Activated T-cell treated with anti-CD3 and anti-CD28 coated beads, Interleukin-2, amount 50 U/mL, for 72 hours (primary cell): ENCODE data around the gene POLR3E. TPM values are rescaled to one million over a fixed set of nuclear protein-coding genes. Genes with fewer than 3 reads are reported as not detected.

Experiments
- ATAC-seq, 2 donors: fragments of 150-1000 bp; cut with Tn5 transposase; replicated peaks in 1 of 2; 2 replicates each; pipeline ENCODE4 v1.10.0; 2021; ENCODE audit warnings: moderate library complexity in 2 of 2, mild to moderate bottlenecking in 1 of 2
- DNase-seq, 2 donors: peaks; one replicate each; pipeline ENCODE4 v3.0.0; 2021 to 2022; ENCODE audit warnings: mixed read lengths in 1 of 2
- H3K27ac Mint-ChIP-seq: one replicate; pipeline ENCODE4 v1.8.0; 2022; ENCODE audit warnings: mild to moderate bottlenecking, moderate library complexity, mixed read lengths
- H3K27me3 Mint-ChIP-seq: one replicate; pipeline ENCODE4 v1.8.0; 2022; ENCODE audit warnings: low read depth, mixed read lengths
- H3K36me3 Mint-ChIP-seq, 2 donors: one replicate each; pipeline ENCODE4 v1.8.0; 2022; ENCODE audit warnings: mixed read lengths in 2 of 2, mild to moderate bottlenecking in 1 of 2; ENCODE audit not compliant: insufficient read depth in 2 of 2
- H3K4me1 Mint-ChIP-seq: one replicate; pipeline ENCODE4 v1.8.0; 2022; ENCODE audit warnings: low read depth, mixed read lengths
- H3K4me3 Mint-ChIP-seq, 2 donors: one replicate each; pipeline ENCODE4 v1.8.0; 2022; ENCODE audit warnings: mild to moderate bottlenecking in 2 of 2, mixed read lengths in 2 of 2, moderate library complexity in 2 of 2
- H3K9me3 Mint-ChIP-seq, 2 donors: one replicate each; pipeline ENCODE4 v1.8.0; 2022; ENCODE audit warnings: mixed read lengths in 2 of 2
- total RNA-seq, 2 donors: library from RNA; stranded (reverse); gene quantifications; one replicate each; pipeline ENCODE4 v1.2.3, GENCODE V29; 2022

The POLR3E gene, protein sequence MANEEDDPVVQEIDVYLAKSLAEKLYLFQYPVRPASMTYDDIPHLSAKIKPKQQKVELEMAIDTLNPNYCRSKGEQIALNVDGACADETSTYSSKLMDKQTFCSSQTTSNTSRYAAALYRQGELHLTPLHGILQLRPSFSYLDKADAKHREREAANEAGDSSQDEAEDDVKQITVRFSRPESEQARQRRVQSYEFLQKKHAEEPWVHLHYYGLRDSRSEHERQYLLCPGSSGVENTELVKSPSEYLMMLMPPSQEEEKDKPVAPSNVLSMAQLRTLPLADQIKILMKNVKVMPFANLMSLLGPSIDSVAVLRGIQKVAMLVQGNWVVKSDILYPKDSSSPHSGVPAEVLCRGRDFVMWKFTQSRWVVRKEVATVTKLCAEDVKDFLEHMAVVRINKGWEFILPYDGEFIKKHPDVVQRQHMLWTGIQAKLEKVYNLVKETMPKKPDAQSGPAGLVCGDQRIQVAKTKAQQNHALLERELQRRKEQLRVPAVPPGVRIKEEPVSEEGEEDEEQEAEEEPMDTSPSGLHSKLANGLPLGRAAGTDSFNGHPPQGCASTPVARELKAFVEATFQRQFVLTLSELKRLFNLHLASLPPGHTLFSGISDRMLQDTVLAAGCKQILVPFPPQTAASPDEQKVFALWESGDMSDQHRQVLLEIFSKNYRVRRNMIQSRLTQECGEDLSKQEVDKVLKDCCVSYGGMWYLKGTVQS
- total RNA-seq: 10 to 100 TPM; 57.5 to 59.5 TPM

DNA sequence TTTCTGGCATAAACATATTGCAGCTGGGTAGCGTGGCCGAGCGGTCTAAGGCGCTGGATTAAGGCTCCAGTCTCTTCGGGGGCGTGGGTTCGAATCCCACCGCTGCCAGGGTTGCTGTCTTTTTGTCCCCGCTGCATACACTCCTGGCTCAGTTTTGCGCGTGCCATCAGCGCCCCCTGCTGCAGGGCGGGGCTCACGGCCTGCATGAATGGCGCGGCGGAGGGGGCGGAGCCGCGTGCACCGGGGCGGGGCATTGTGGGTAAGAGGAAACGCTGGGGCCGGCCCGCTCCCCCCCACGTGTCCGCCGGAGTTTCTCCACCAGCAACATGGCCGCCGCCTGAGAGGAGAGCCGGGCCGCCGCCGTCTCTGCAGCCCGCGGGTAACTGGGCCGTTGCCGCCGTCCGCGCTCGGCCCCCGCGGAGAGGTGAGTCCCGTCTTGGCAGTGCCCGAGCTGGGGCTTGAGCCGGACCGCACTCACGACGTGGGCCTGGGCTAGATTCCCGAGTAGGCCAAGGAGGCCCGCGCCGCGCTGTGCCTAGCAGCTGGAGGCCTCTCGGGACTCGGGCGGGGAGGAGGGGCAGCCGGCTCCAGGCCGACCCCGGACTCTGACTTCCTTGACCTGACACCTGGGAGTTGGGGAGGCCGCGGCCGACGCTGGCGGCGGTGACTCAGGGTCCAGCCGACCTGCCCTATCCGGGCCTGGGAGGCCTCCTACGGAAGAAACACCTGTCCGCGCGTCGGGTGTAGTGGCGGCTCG lies at the start of gene POLR3E:
Gene POLR3E (plus strand): TSS at position 296 of the 757 bp plus-strand sequence. CDS start 5,560 bp downstream, outside the sequence.
- ATAC-seq (peak; percentile 80 to 82), DNase-seq (peak; percentile 99 to 100)
- Mint-ChIP-seq H3K9me3 (no peaks in the 10 kb centered on the region), H3K27ac (peak within 1 kb of the TSS; percentile 99), H3K4me3 (peak within 1 kb of the TSS; percentile 95 to 99), H3K27me3 (no peaks in the 10 kb centered on the region), H3K4me1 (peaks cover 45% of the 10 kb centered on the region), H3K36me3 (peaks cover 6 to 8% of the 10 kb centered on the region in 2 donors)

DNA sequence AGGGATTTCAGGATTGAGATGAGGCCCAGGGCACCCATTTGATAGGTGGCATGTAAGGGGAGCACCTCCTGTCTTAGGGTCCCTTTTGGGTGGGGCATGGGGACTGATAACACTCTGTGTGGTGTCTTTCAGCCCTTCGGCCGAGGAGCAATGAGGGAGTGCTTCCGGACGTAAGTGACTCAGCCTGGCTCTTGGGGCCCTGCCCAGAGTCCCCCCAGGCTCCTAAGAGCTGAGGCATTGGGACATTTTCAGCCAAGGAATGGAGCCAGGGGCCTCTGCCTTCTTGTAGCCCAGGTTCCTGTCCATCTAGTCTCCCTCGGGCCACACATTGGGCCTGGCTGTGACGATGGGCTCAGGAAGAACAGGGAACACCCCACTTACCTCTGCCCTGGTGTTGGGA lies 46.7 kb upstream of the POLR3E start:
- Mint-ChIP-seq H3K36me3 (peaks cover 9 to 28% of the 10 kb centered on the region in 2 donors), H3K27me3 (no peaks in the 10 kb centered on the region), H3K4me3 (no peak overlapping the region), H3K27ac (no peak overlapping the region), H3K4me1 (peaks cover 6% of the 10 kb centered on the region), H3K9me3 (peaks cover 0 to 3% of the 10 kb centered on the region in 2 donors)
- DNase-seq: no peak
- no peak for ATAC-seq

GRCh38 chr16:22252317-22252716 lies 44.9 kb upstream of the POLR3E start:
- no peak for ATAC-seq
- H3K36me3 Mint-ChIP-seq: peaks cover 9 to 26% of the 10 kb centered on the region in 2 donors
- peaks cover 0 to 3% of the 10 kb centered on the region in 2 donors for H3K9me3 Mint-ChIP-seq

DNA sequence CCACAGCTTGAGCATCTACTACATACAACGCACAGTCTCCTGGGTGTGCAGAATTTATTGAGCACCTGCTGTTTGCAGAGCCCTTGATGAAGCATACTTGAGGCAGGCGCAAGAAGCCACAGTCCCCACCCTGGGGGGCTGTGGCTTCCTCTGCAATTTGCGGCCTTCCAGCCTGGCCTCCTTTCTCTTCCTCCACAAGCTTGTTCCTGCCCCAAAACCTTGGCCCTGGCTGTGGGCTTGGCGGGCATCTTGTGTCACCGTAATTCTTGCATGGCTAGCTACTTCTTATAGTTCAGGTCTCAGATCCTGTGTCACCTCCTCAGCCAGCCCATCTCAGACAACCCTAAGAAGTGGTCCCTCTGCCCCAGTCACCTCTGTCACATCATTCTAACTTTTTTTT lies 43.9 kb upstream of the POLR3E start:
- peaks cover 11 to 26% of the 10 kb centered on the region in 2 donors for H3K36me3 Mint-ChIP-seq
- ATAC-seq: no peak
- no peak overlapping the region for H3K4me3 Mint-ChIP-seq

More at GRCh38 chr16:22252317-22252716, 44.9 kb upstream of the POLR3E start:
- DNase-seq: no peak
- Mint-ChIP-seq H3K27me3 (no peaks in the 10 kb centered on the region), H3K27ac (no peak overlapping the region), H3K4me3 (no peak overlapping the region), H3K4me1 (peaks cover 6% of the 10 kb centered on the region)

DNA sequence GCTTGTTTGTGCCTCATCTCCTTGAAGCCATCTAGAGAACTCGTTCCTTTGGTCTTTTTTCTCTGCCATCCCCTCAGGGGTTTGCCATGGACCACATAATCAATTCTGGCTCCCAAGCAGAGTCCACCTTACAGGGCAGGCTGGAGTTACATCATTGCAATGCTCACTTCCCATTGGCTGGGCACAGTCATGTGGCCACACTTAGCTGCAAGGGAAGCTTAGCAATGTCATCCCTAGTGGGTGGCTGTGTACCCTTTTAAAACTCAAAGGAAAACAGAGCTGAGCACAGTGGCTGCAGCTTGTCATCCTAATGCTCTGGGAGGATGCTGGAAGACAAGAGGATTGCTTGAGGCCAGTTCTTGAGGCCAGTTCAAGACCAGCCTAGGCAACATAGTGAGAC lies 41.9 kb upstream of the POLR3E start:
- peaks cover 0 to 3% of the 10 kb centered on the region in 2 donors for H3K9me3 Mint-ChIP-seq
- ATAC-seq: no peak
- no peak overlapping the region for H3K27ac Mint-ChIP-seq
- no peak for DNase-seq
- no peaks in the 10 kb centered on the region for H3K27me3 Mint-ChIP-seq
- no peak overlapping the region for H3K4me3 Mint-ChIP-seq
- peaks cover 6% of the 10 kb centered on the region for H3K4me1 Mint-ChIP-seq
- peaks cover 12 to 33% of the 10 kb centered on the region in 2 donors for H3K36me3 Mint-ChIP-seq

More for the DNA sequence above, 43.9 kb upstream of the POLR3E start:
- H3K27me3 Mint-ChIP-seq: no peaks in the 10 kb centered on the region
- H3K4me1 Mint-ChIP-seq: peaks cover 6% of the 10 kb centered on the region
- DNase-seq: no peak
- H3K27ac Mint-ChIP-seq: no peak overlapping the region
- peaks cover 0 to 3% of the 10 kb centered on the region in 2 donors for H3K9me3 Mint-ChIP-seq

GRCh38 chr16:22257440-22257839 lies 39.8 kb upstream of the POLR3E start:
- ATAC-seq (no peak), DNase-seq (no peak)
- Mint-ChIP-seq H3K4me3 (no peak overlapping the region), H3K27ac (no peak overlapping the region), H3K27me3 (no peaks in the 10 kb centered on the region), H3K9me3 (peaks cover 0 to 3% of the 10 kb centered on the region in 2 donors), H3K4me1 (peaks cover 11% of the 10 kb centered on the region), H3K36me3 (peaks cover 10 to 34% of the 10 kb centered on the region in 2 donors)

DNA sequence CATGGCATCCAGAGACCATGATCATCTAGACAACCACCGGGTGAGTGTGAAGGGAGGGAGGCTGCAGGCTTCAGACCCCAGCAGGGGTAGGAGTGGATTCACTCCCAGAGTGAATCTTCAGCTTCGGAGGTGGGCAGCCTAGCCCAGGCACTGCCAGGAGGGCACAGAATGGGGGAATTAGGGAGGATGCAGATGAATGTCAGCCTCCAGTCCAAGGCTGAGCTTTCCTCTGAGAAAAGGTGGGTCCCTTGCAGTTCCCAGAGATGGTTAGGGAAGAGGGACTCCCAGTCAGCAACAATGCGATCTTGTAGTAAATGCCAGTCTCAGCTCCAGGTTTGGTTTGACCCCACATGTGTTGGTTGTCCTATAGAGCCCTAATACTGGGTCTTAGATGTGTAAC lies 36.7 kb upstream of the POLR3E start:
- Mint-ChIP-seq H3K4me3 (no peak overlapping the region), H3K36me3 (peaks cover 4 to 18% of the 10 kb centered on the region in 2 donors), H3K27ac (no peak overlapping the region), H3K27me3 (no peaks in the 10 kb centered on the region), H3K9me3 (no peaks in the 10 kb centered on the region), H3K4me1 (peaks cover 13% of the 10 kb centered on the region)
- ATAC-seq (no peak), DNase-seq (no peak)

DNA sequence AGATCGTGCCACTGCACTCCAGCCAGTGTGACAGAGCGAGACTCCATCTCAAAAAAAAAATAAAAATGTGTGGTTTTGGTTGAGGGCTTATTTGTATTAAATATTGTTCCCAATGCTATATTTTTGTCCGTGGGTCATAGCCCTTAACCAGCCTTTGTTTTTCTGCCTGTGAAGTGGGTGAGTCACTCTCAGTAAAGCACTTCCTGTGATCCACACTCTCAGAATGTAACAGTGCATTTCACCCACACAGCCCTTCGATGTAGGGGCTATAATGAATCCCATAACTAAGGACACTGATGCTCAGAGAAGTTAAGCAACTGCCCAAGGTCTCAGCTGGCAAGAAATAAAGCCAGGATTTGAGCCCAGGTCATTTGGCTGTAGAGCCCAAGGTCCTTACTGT lies 34.7 kb upstream of the POLR3E start:
- peak in 1 of 2 donors; percentile 5 for DNase-seq
- peak; percentile 61 to 82 for ATAC-seq
- H3K4me1 Mint-ChIP-seq: peaks cover 13% of the 10 kb centered on the region
- no peaks in the 10 kb centered on the region for H3K9me3 Mint-ChIP-seq
- H3K27me3 Mint-ChIP-seq: no peaks in the 10 kb centered on the region
- peaks cover 4 to 20% of the 10 kb centered on the region in 2 donors for H3K36me3 Mint-ChIP-seq
- peak overlapping the region; percentile 68 for H3K27ac Mint-ChIP-seq
- no peak overlapping the region for H3K4me3 Mint-ChIP-seq

- H3K4me3 Mint-ChIP-seq: no peak overlapping the region
- H3K36me3 Mint-ChIP-seq: peaks cover 0 to 17% of the 10 kb centered on the region in 2 donors
- H3K27ac Mint-ChIP-seq: no peak overlapping the region
- no peaks in the 10 kb centered on the region for H3K9me3 Mint-ChIP-seq
- ATAC-seq (no peak), DNase-seq (no peak)
- peaks cover 13% of the 10 kb centered on the region for H3K4me1 Mint-ChIP-seq
- H3K27me3 Mint-ChIP-seq: no peaks in the 10 kb centered on the region
These were observed 32.4 kb upstream of the POLR3E start for GRCh38 chr16:22264786-22265185.

- Mint-ChIP-seq H3K9me3 (no peaks in the 10 kb centered on the region), H3K36me3 (peaks cover 0 to 17% of the 10 kb centered on the region in 2 donors), H3K4me3 (no peak overlapping the region), H3K4me1 (peaks cover 17% of the 10 kb centered on the region), H3K27ac (no peak overlapping the region), H3K27me3 (no peaks in the 10 kb centered on the region)
- DNase-seq (no peak), ATAC-seq (no peak)
These were observed 31.9 kb upstream of the POLR3E start for GRCh38 chr16:22265351-22265750.

- H3K4me3 Mint-ChIP-seq: no peak overlapping the region
- DNase-seq (no peak), ATAC-seq (no peak)
- peaks cover 2 to 16% of the 10 kb centered on the region in 2 donors for H3K36me3 Mint-ChIP-seq
- H3K9me3 Mint-ChIP-seq: no peaks in the 10 kb centered on the region
- no peak overlapping the region for H3K27ac Mint-ChIP-seq
- H3K27me3 Mint-ChIP-seq: no peaks in the 10 kb centered on the region
- H3K4me1 Mint-ChIP-seq: peaks cover 21% of the 10 kb centered on the region
These were observed 30.7 kb upstream of the POLR3E start for GRCh38 chr16:22266546-22266945.

- Mint-ChIP-seq H3K27me3 (no peaks in the 10 kb centered on the region), H3K4me3 (no peak overlapping the region), H3K4me1 (peaks cover 9% of the 10 kb centered on the region), H3K36me3 (peaks cover 4 to 23% of the 10 kb centered on the region in 2 donors), H3K27ac (no peak overlapping the region), H3K9me3 (no peaks in the 10 kb centered on the region)
- ATAC-seq (no peak), DNase-seq (no peak)
These were observed 29.4 kb upstream of the POLR3E start for GRCh38 chr16:22267764-22268163.

GRCh38 chr16:22270525-22270924 lies 26.7 kb upstream of the POLR3E start:
- no peak overlapping the region for H3K4me3 Mint-ChIP-seq
- DNase-seq (no peak), ATAC-seq (no peak)
- no peaks in the 10 kb centered on the region for H3K27me3 Mint-ChIP-seq
- H3K27ac Mint-ChIP-seq: no peak overlapping the region
- no peaks in the 10 kb centered on the region for H3K9me3 Mint-ChIP-seq
- H3K4me1 Mint-ChIP-seq: peaks cover 7% of the 10 kb centered on the region
- H3K36me3 Mint-ChIP-seq: peaks cover 4 to 24% of the 10 kb centered on the region in 2 donors
